Fibroblast of upper back skin (primary cell): ENCODE measurements around the gene GMFB.
"Not testable (repeated sequence)": the region's sequence is repeated elsewhere in the genome, so short reads cannot be mapped to it uniquely, and the experiment has no call there.

Experiments
- DNase-seq: peaks from one replicate; pipeline ENCODE4 v3.0.0-alpha.2; 2013

GMFB gene

GRCh38 chr14:54457609-54457996 is 31.2 kb downstream of the GMFB start:
- no peak for DNase-seq

GRCh38 chr14:54456820-54457608 is 31.8 kb downstream of the GMFB start:
- not testable (repeated sequence) for DNase-seq

- DNase-seq, result no peak
Observed at GRCh38 chr14:54455363-54455762, 33.4 kb downstream of the GMFB start.

GRCh38 chr14:54453990-54454389 is 34.8 kb downstream of the GMFB start:
- DNase-seq, result peak; percentile 58

- no peak for DNase-seq
Observed at GRCh38 chr14:54453252-54453651, 35.5 kb downstream of the GMFB start.

- no peak for DNase-seq
Observed at GRCh38 chr14:54451961-54452360, 36.8 kb downstream of the GMFB start.

- DNase-seq, result no peak
Observed at GRCh38 chr14:54451121-54451601, 37.6 kb downstream of the GMFB start.

GRCh38 chr14:54450535-54450934 is 38.2 kb downstream of the GMFB start:
- peak; percentile 84 for DNase-seq

GRCh38 chr14:54447231-54447692 is 41.5 kb downstream of the GMFB start:
- DNase-seq, result no peak

- peak; percentile 45 for DNase-seq
Observed at GRCh38 chr14:54446161-54446693, 42.6 kb downstream of the GMFB start.

- peak; percentile 83 for DNase-seq
Observed at GRCh38 chr14:54444681-54445080, 44.1 kb downstream of the GMFB start.

GRCh38 chr14:54443981-54444380 is 44.8 kb downstream of the GMFB start:
- peak; percentile 92 for DNase-seq

GRCh38 chr14:54442961-54443360 is 45.8 kb downstream of the GMFB start:
- not testable (repeated sequence) for DNase-seq

- DNase-seq, result peak; percentile 92
Observed at GRCh38 chr14:54440873-54441868, 47.6 kb downstream of the GMFB start, which contains the start of gene CNIH1. Gene CNIH1 (minus strand): TSS chr14:54441374. CDS start chr14:54441327, 47 bp downstream.

- no peak for DNase-seq
Observed at GRCh38 chr14:54440476-54440872, 48.3 kb downstream of the GMFB start.

- DNase-seq, result peak; percentile 58
Observed at GRCh38 chr14:54440037-54440436, 48.7 kb downstream of the GMFB start.

GRCh38 chr14:54438703-54439102 is 50.1 kb downstream of the GMFB start:
- no peak for DNase-seq

GRCh38 chr14:54437954-54438353 is 50.8 kb downstream of the GMFB start:
- DNase-seq, result not testable (repeated sequence)

GRCh38 chr14:54435500-54435981 is 53.2 kb downstream of the GMFB start:
- peak; percentile 53 for DNase-seq

- no peak for DNase-seq
Observed at GRCh38 chr14:54428527-54428926, 60.3 kb downstream of the GMFB start.

GRCh38 chr14:54427871-54428270 is 60.9 kb downstream of the GMFB start:
- DNase-seq, result no peak

- DNase-seq, result no peak
Observed at GRCh38 chr14:54425537-54426274, 63.1 kb downstream of the GMFB start.
